Gastroesophageal sphincter (tissue), 3 donors: Measurements from ENCODE around the gene PRSS3.

Source experiments
- CTCF ChIP-seq, 4 experiments: fragments of 200-600 bp in 2 of 4; fragments of 450-650 bp in 2 of 4; sonication (generic) in 1 of 4; IDR thresholded peaks; one replicate each; pipeline ENCODE4 v1.5.1; 2017 to 2019; ENCODE audit warnings: antibody characterized with exemption in 4 of 4, mild to moderate bottlenecking in 2 of 4, moderate library complexity in 2 of 4
- POLR2AphosphoS5 ChIP-seq: sonication (generic); formaldehyde crosslinking; IDR thresholded peaks from one replicate; pipeline ENCODE4 v1.6.1; 2017; ENCODE audit warnings: antibody characterized with exemption

DNA sequence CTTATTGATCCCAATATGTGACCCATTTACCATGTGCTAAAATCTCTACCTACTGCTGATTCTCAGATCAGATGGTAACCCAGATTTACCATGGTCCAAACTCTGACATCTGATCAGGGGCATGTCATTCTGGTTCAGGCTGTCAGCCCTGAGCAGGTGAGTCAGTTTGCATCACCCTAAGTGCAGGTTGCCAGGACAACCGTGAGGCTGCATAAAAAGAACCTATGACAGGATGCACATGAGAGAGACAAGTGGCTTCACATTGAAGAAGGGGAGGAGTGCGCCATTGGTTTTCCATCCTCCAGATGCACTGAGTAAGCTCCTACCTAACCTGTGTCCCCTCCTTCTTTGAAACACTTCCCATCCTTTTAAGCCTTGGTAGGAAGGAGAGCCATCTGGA, 801 bp upstream of the PRSS3 start:
- no peak for TF ChIP-seq CTCF (IDR thresholded peaks at IDR 0.05)
- no peak for TF ChIP-seq POLR2AphosphoS5
